GM21447 (cell line): ENCODE measurements around the gene LAPTM5.

Experiments used
- ATAC-seq: cut with Tn5 transposase; IDR thresholded peaks from one replicate; pipeline ENCODE4 v1.9.1; 2021; ENCODE audit not compliant: unreplicated experiment

Gene LAPTM5

DNA sequence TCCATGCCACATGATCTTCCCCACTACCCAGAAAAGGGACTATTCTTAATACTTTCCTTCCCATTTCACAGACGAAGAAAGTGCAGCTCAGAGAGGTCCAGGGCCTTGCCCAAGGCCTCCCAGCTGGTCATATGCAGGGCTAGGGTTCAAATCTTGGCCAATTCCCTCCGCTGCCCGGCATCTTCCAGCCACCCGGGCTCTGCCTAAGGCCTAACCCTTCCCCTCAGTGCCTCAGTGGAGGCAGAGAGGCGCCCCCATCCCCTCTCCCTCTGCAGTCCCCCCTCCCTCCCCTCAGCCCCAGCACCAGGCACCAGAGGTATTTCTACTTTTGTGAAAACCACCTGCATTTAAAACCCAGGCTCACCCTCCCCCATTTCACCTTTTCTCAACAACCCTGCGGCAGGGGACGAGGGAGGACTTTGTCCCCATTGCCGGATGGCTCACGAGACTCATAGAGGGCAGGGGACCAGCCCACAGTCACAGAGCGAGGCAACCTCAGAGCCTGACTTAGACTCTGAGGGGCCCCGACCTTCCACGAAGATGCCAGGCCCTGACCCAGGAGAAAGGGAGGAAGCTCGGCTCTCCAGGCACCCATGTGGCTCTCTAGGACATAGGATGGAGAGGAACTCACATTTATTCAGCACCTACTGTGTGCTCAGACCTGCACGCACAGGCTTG, 12.3 kb downstream of the LAPTM5 start:
- no peak for ATAC-seq

DNA sequence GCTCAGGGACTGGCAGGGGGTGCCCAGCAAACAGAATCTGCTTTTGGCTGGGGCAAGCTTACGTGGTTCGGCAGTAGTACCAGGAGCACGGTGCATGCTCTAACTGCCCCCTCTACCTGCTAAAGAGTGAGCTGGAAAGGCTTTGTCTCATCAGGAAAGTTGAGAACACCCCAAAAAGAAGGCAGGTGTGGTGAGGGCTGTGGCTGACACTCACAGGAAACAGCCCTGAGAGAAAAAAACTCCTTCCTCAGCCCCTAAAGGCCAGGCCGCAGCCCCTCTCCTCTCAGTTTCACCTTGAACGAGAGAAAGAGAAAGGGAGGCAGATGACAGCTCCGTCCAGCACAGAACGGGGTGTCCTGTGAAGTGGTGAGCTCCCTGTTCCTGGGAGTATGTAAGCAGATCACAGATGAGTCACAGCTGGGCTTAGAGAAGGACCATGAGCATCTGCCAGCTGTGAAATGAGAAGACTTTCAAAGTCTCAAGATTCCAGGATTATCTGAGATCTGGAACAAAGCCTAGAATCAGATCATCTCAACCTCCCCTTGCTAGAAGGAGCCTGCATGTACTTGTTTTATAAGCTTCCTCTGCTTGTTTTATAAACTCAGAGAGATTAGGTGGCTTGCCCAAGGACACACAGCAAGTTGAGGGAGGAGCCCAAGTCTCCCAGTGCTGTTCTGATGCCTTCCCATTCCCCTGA, 13.4 kb downstream of the LAPTM5 start:
- ATAC-seq, result peak; percentile 42

DNA sequence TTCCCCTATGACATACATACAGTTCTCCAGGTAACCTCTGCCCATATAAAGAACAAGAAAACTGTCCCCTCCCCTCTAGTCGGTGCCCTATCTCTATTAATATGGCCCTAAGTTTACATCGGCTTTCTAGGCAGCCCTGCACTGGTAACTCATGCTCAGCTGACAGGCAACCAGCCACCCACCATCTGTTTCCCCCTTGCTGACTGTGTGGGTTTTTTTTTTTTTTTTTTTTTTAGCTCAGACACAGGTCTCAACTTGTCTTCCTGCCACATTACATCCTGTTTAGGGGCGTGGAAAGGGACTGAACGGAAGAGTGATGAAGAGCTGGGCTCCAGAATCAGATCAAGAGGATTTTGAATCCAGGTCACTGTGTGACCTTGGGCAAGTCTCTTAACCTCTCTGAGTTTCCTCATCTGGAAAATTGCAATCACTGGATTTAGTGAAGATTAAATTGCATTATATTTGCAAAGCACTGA, 14.0 kb downstream of the LAPTM5 start:
- peak; percentile 35 for ATAC-seq

DNA sequence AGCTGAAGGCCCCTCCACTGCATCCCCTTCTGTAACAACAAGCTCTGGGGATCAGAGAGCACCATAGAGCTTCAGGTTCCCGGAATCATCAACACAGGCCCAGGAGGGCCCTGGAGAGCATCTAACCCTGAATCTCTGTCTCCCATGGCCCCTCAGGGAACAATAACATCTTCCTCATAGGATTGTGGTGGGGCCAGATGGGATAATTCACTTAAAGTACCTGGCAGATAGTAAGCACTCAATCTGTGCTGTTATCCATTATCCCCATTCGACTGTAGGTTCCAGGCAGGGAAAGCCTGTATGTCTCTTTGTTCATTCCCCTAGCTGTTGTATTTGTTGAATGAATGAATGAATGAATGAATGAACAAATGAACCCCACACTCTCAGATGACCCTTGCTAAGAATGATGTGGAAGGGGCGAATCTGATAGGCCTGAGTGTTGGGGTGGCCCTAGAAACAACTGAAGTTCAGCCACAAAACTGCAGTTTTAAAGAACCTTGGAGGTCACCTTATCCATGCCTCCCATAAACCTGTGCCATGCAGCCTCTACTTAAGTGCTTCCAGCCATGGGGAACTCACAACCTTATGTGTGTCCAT, 14.5 kb downstream of the LAPTM5 start:
- ATAC-seq, result no peak

DNA sequence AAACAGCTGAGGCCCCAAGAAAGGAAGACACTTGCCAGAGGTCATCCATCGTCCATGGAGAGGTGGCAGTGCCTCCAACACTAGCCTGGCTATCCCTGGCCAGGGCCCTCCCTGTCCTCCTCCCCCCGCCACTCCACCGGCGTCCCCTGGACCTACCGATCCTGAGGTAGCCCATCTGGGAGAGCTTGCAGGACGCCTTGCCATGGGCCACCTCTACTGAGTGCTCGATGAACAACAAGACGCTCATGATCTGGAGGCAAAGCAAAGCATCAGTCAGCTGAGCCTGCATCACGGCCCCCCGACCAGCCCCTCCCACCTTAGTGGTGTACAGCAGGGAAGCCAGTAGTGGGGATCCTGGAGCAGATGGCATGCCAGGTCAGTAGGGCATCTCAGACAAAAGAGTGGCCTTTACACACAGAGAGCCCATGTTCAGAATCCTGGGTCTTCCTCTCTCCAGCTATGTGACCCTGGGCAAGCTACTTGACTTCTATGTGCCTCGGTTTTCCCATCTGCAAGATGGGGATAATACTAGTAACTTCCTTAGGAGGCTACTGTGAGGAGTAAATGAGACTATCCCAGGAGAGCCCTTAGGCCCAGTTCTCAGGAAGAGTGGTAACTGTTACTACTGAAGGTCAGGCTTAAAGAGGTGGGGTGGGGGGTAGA, 15.1 kb downstream of the LAPTM5 start:
- ATAC-seq, result no peak

DNA sequence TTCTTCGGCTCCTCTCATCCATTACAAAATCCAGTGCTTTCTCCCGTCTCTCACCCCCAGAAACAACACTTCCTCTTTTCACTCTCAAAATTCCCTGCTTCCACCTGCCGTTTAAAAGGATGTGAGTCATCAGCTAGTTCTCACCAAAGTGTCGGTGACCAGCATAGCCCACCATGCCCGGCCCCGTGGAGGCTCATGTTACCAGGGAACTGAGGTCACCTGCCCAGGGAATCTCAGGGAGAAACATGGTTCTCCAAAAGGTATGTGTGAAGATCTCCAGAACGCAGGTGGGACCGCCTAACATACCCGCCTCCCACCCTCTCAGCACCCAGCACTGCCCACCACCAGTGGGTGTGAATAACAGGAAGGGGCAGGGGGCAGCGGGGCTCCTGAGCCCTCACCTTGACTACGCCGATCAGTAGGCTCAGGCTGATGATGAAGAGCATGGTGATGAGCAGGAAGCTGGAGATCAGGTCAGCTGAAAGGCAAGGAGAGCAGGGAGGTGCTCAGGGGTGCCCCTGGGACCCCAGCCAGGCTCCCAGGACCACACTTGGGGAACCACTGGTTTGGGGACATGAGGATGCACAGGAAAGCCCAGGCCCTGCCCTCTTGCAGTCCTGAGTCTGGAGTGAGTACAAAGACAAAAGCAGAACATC, 16.2 kb downstream of the LAPTM5 start:
- no peak for ATAC-seq

DNA sequence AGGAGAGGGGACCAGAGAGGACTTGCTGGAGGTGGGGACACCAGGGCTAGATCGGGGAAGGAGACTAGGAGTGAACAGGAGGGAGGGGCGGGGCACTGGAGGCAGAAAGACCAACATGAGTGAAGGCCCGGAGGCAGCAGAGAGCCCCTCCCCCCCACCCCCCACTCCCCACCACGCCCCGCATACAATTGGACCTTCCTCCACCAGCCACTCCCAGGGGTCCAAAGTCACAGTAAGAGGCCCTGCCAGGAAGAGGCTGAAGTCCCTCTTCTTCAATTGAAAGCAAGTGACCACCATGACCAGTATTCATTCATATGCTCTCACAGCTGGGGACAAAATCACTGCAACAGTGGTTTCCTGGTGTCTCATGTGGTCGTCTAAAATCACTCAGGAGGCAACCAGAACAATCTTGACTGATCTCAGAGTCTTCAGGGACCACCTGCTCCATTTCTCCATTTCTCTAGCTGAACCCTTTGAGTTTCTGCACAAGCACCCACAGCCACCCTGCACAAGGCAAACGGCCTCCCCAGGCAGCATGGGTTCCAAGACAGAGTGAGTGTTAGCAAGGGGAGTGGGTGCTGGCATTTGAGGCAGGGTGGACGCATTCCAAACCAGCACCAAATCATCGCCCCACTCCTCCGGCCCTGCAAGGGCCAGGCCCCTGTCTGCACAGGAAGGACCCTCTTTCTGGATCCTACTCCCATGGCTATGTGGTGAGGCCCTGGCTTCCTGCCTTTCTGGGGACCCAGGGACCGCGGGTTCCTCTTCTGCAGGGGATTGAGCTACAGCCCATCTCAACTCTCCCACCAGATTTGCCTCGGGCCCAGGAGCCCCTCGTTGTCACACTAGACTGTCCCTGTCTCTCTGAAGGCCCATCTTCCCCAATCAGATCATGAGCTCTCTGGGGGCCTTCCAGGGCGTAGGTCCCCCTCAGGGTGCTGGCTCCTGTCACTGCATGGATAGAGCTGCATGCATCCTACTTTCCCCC, 17.0 kb downstream of the LAPTM5 start:
- ATAC-seq, result no peak

DNA sequence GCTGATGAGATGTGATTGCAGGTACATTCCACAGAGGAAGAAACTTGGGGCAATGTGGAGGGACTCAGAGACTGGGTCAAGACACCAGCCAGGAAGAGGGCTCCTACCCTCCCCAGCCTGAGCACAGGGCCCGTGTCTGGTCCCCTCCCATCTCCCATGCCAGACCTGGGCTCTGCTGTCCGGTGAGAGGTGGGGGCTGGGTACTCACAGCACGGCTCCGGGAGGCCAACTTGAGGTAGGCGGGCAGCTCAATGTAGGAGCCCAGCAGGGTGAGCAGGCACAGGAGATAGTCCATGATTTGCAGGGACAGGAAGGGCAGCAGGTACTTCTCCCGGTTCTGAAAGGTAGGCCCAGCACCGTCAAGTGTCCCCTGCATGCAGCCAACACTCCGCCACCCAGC, 18.0 kb downstream of the LAPTM5 start:
- no peak for ATAC-seq

DNA sequence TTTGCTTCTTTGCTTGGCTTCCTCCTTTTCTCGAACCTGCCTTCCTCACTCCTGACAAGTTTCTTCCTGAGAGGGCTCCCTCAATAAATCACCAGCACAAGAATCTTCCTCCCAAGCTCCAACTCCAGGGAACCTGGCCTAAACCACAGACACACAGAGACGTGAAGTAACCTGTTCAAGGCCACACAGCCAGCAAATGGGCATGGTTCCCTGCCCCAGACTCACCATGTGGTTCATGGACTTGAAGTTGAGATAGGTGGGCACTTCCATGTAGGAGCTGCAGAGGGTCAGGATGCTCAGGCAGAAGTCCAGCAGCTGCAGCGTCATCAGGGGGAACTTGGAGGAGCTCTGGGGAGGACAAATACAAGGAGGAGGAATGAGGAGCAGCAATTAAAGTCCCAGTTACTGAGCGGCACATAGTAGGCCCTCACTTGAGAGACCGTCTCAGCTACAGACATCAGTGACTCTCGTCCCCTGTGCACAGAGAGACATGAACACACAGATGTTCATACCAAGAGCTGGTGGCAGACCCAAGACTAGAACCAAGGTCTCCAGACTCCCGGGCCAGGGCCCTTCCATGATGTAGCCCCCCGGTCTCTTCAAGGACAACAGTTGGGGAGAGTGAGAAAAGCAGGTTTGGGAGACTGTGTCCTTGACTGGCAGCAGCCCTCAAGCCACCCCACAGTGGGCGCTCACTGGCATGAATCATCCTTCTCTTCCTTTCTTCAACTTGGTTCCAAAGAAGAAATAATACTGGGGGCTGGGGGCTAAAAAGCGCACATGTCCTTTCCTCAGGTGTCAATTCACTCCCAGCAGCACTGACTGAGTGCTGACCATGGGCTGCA, 18.6 kb downstream of the LAPTM5 start:
- no peak for ATAC-seq

DNA sequence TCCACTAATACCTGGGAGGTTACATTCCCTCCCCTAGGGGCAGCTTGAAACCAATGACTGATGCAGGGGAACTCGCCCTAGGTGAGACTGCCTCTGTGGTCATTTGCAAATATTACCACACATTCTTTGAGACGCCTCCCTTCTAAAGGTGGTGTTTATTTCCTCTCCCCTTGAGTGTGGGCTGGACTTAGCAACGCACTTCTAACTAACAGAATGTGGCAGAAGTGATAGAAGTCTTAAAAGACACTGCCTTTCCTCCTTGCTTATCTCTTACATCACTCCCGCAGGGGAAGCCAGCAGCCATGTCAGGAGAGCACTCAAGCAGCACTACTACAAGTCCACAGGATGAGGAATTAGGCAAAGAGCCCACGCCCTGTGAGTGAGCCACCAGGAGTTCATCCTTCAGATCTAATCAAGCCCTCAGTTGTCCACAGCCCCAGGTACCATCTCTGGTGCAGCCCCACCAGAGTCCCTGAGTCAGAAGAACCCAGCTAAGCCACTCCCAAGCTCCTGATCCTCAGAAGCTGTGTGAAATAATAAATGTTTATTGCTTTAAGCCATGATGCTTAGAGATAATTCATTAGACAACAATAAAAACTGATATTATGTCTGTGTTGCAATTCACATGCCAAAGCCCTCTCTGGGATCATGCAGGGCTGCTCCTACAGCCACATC, 19.4 kb downstream of the LAPTM5 start:
- ATAC-seq, result no peak

DNA sequence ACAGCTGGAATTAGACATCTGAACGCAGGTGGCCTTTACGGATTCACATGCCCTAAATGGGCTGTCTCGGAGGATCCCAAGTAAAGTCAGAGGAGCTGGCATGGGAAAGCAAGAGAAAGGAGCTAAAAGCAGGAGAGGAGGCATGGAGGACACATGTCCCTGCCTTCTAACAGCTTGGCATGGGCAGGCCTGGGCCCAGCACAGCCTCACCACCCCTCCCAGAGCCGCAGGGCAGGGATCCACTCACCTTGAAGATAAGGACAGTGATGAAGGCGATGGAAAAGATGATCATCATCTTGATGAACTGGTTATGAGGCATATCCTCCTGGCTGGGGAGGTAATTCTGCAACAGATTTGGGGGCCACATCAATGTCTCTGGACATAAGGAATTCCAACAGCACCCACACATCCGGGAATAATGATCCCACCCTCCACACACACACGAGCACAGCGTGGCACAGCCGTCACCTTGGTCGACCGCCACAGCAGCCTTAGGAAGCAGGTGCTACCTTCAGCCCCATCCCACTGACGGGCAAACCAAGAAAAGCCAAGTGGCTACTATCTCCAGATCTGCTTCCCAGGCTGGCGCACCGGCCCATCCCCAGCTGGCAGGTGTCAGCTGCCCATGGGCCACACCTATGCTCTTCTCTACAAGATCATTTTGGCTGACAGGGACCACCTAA, 20.1 kb downstream of the LAPTM5 start:
- no peak for ATAC-seq

DNA sequence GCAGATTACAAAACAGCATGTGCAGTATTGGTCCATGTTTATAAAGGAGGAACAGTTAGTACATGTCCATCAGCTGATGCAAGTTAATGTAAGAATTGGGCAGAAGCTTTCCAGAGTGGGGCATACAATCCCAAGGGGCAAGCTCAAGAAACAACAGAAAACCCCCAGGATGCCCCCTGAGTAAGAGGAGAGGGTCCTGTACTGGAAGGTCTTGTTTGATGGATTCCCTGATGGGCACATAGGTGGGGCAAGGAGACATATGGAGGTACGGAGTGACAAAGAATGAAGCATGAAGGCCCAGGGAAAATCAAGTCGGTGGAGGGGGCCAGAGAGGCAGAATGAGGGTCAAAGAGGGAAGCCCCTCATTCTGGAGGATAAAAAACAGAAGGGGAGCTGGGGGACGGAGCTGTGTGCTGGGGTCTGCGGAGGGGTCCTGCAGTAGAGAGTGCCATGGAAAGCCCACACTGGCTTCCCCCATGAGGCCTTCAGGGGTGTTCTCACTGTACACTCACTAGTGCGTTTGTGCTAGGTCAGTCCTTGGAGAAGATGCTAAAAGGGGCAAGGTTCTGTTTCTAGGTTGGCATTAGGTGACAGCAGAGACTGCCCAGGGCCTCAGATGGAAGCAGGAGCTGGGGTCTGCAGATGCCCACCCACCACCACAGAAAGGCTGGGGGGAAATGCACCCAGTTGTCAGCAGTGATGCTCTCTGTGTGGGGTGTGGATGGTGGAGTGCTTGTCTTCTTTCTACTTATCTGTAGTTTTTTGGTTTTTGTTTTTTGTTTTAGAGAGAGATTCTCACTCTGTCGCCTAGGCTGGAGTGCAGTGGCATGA, 21.7 kb downstream of the LAPTM5 start:
- ATAC-seq, result no peak

DNA sequence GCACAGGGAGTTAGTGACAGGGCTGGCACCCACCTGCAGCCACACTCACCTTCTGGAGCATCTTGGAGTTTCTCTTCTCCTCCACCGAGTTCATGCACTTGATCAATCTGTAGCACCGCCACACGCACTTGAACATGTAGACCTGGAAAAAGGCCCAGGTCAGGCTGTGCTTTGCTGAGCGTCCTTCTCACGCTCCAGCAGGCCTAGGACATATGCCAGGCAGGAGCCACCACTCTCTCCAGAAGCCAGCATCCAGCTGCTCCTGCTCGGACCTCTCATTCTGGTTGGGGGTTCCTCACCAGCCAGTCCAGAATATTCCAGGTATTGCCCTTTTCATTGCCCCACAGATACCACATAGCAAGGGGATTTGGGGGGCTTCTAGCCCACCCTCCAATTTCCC, 22.4 kb downstream of the LAPTM5 start:
- ATAC-seq, result no peak

DNA sequence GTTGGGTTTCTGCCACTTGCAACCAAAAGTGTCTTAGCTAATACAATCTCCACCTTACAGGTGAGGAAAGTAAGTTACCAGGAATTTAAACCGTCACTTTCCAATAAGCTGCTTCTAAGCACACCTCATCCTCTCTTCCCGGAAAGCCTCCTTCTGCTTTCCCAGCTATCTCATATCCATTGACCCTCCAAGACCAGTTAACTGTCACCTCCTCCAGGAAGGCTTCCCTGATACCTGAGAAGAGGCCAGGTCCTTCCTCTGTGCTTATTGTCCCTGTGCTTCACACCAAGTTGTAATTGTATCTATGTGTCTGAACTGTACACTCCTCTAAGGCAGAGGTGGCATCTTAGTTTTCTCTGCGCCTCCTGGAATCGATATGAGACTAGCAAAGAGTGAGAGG, 23.0 kb downstream of the LAPTM5 start:
- no peak for ATAC-seq

DNA sequence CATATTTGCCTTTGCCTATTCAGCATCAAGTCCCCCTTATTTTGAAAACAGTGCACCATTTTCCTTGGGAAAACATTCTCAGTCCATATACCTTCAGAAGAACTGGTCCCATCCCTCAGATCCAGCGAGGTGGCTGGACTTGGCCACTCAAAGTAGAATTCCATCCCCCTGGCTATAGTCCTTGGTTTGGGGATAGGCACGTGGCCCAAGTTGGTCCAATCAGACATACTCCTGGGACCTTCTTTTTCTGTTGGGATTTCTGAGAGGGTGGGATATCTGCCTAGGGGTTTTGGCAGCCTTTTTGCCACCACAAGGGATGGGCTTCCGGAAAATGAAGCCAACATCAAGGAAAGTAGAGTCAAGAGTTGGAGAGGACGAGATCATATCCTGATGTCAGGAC, 23.5 kb downstream of the LAPTM5 start:
- no peak for ATAC-seq

DNA sequence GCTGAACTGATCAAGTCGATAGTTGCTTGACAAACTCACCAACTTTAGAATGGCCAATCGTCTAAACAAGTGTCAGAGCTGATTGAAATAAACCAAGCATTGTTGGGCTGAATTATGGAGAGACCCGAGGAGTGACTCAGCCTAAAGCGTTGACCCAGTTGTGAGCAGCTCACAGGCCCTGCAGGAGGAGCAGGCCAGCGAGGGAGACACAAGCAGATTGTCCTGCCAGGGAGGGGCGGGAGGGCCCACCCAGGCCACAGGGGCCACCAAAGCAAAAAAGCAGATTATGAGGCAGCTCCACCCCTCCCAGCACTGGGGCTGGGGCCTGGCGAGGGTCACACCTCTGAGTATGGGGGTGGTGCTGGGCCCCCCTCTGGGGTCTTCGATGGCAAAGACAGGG, 24.1 kb downstream of the LAPTM5 start:
- no peak for ATAC-seq
